WERI-Rb-1 (cell line): ENCODE measurements around the gene PRRT1.
"Not testable (repeated sequence)": the region's sequence is repeated elsewhere in the genome, so short reads cannot be mapped to it uniquely, and the experiment has no call there.

ENCODE experiments used
- DNase-seq: peaks from one replicate; pipeline ENCODE4 v3.0.0-alpha.2; 2020
- H3K27ac ChIP-seq: fragments of 250-450 bp; sonication (Bioruptor Pico); 2 replicates; pipeline ENCODE4 v1.5.1; 2020; ENCODE audit warnings: mild to moderate bottlenecking, moderate library complexity
- H3K27me3 ChIP-seq: fragments of 250-450 bp; sonication (Bioruptor Pico); 2 replicates; pipeline ENCODE4 v1.5.1; 2021; ENCODE audit warnings: mild to moderate bottlenecking, low read depth, moderate library complexity; ENCODE audit not compliant: insufficient read depth, severe bottlenecking
- H3K36me3 ChIP-seq: fragments of 250-450 bp; sonication (Bioruptor Pico); 2 replicates; pipeline ENCODE4 v1.5.1; 2020; ENCODE audit warnings: mild to moderate bottlenecking, moderate library complexity
- H3K4me3 ChIP-seq: 2 replicates; pipeline ENCODE4 v1.5.1; 2011; ENCODE audit warnings: low read depth, mild to moderate bottlenecking, control low read depth, low read length
- H3K9me3 ChIP-seq: fragments of 250-450 bp; sonication (Bioruptor Pico); 2 replicates; pipeline ENCODE4 v1.5.1; 2021; ENCODE audit warnings: mild to moderate bottlenecking, moderate library complexity; ENCODE audit not compliant: severe bottlenecking
- TF ChIP-seq, protein P1 (sequence below): IDR thresholded peaks from 2 replicates; pipeline ENCODE4 v1.5.1; 2011; ENCODE audit warnings: low read depth, mild to moderate bottlenecking, control low read depth, inconsistent platforms, low read length

PRRT1 gene

DNA sequence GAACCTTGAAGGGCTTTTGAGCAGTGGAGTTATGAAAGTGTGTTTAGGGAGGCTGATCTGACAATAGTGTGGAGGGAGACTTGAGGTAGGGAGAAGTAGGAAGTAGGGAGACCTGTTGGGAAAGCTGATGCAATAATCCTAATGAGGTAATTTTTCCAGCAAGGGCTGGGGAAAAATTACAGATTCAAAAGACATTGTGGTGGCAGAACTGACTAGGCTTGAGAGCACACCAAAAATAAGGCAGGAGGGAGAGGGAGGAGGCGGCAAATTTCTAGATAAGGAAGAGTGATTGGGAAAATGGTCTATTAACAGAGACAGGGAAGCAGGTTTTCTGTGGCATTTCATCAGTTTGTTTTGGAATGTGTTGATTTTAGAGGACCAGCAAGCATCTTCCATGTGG is 5.5 kb downstream of the PRRT1 start:
- H3K9me3 ChIP-seq: peaks cover 2% of the 10 kb centered on the region
- TF ChIP-seq, protein P1, sequence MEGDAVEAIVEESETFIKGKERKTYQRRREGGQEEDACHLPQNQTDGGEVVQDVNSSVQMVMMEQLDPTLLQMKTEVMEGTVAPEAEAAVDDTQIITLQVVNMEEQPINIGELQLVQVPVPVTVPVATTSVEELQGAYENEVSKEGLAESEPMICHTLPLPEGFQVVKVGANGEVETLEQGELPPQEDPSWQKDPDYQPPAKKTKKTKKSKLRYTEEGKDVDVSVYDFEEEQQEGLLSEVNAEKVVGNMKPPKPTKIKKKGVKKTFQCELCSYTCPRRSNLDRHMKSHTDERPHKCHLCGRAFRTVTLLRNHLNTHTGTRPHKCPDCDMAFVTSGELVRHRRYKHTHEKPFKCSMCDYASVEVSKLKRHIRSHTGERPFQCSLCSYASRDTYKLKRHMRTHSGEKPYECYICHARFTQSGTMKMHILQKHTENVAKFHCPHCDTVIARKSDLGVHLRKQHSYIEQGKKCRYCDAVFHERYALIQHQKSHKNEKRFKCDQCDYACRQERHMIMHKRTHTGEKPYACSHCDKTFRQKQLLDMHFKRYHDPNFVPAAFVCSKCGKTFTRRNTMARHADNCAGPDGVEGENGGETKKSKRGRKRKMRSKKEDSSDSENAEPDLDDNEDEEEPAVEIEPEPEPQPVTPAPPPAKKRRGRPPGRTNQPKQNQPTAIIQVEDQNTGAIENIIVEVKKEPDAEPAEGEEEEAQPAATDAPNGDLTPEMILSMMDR: no peak
- 0 out of 2 replicates have a peak overlapping the region, but pooled peaks have one; percentile 3 for H3K27ac ChIP-seq
- H3K36me3 ChIP-seq: peaks cover 8% of the 10 kb centered on the region
- no peak overlapping the region for H3K4me3 ChIP-seq
- no peaks in the 10 kb centered on the region for H3K27me3 ChIP-seq
- DNase-seq: no peak

- not testable (repeated sequence) for DNase-seq, H3K27me3 ChIP-seq, H3K9me3 ChIP-seq, H3K27ac ChIP-seq, H3K36me3 ChIP-seq, H3K4me3 ChIP-seq
Observed at GRCh38 chr6:32144238-32144637, 7.5 kb downstream of the PRRT1 start.

- no peak overlapping the region for H3K4me3 ChIP-seq
- DNase-seq: no peak
- H3K27ac ChIP-seq: no peak overlapping the region
- no peaks in the 10 kb centered on the region for H3K9me3 ChIP-seq
- no peaks in the 10 kb centered on the region for H3K27me3 ChIP-seq
- TF ChIP-seq, protein P1: no peak
- H3K36me3 ChIP-seq: no peaks in the 10 kb centered on the region
Observed at GRCh38 chr6:32140420-32141046, 11.2 kb downstream of the PRRT1 start.

DNA sequence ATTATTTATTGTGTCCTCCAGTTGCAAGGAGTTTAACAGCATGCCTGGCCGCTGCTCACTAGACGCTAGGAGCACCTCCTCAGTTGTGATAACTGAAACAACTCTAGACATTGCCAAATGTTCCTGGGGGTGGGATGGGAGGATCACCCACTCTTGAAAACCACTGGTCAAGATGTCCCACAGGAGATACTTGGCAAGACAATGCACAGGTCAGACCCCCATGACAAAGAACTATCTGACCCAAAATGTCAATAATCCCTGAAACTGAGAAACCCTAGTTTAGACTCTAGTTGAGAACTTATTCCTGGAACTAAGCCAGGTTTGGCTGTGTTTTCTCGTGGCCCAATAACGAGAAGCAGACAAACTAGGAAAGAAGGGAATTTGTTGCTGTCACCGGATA is 12.1 kb downstream of the PRRT1 start:
- no peak for DNase-seq
- Histone ChIP-seq H3K27ac (no peak overlapping the region), H3K36me3 (no peaks in the 10 kb centered on the region), H3K4me3 (no peak overlapping the region), H3K9me3 (no peaks in the 10 kb centered on the region), H3K27me3 (no peaks in the 10 kb centered on the region)
- TF ChIP-seq, protein P1: no peak

GRCh38 chr6:32137454-32137853 is 14.3 kb downstream of the PRRT1 start:
- Histone ChIP-seq H3K9me3 (no peaks in the 10 kb centered on the region), H3K36me3 (no peaks in the 10 kb centered on the region), H3K4me3 (no peak overlapping the region), H3K27me3 (no peaks in the 10 kb centered on the region), H3K27ac (no peak overlapping the region)
- DNase-seq: no peak
- TF ChIP-seq, protein P1: no peak

GRCh38 chr6:32133786-32134185 is 18.0 kb downstream of the PRRT1 start:
- TF ChIP-seq, protein P1: no peak
- Histone ChIP-seq H3K27ac (no peak overlapping the region), H3K9me3 (no peaks in the 10 kb centered on the region)

More at GRCh38 chr6:32133786-32134185, 18.0 kb downstream of the PRRT1 start:
- Histone ChIP-seq H3K36me3 (no peaks in the 10 kb centered on the region; the same call in 1 of the 2 replicates), H3K27me3 (no peaks in the 10 kb centered on the region), H3K4me3 (no peak overlapping the region)
- no peak for DNase-seq
